IPS-NIHi7 (cell line): ENCODE results near the gene PHF5A.

Source experiments
- DNase-seq: peaks from one replicate; pipeline ENCODE4 v3.0.0; 2012; ENCODE audit warnings: mixed read lengths; ENCODE audit errors: extremely low spot score

PHF5A gene, protein sequence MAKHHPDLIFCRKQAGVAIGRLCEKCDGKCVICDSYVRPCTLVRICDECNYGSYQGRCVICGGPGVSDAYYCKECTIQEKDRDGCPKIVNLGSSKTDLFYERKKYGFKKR

GRCh38 chr22:41468381-41469217 lies at the start of gene PHF5A, which contains the start of gene ACO2:
Gene PHF5A, minus strand, starts transcription at chr22:41468692. Its CDS starts 39 bp downstream, at chr22:41468653.
Gene ACO2, plus strand, starts transcription at chr22:41469117. Its CDS starts 30 bp downstream, at chr22:41469147.
- peak; percentile 97 for DNase-seq

GRCh38 chr22:41518048-41518347 lies 49.5 kb upstream of the PHF5A start:
- DNase-seq, result no peak

DNA sequence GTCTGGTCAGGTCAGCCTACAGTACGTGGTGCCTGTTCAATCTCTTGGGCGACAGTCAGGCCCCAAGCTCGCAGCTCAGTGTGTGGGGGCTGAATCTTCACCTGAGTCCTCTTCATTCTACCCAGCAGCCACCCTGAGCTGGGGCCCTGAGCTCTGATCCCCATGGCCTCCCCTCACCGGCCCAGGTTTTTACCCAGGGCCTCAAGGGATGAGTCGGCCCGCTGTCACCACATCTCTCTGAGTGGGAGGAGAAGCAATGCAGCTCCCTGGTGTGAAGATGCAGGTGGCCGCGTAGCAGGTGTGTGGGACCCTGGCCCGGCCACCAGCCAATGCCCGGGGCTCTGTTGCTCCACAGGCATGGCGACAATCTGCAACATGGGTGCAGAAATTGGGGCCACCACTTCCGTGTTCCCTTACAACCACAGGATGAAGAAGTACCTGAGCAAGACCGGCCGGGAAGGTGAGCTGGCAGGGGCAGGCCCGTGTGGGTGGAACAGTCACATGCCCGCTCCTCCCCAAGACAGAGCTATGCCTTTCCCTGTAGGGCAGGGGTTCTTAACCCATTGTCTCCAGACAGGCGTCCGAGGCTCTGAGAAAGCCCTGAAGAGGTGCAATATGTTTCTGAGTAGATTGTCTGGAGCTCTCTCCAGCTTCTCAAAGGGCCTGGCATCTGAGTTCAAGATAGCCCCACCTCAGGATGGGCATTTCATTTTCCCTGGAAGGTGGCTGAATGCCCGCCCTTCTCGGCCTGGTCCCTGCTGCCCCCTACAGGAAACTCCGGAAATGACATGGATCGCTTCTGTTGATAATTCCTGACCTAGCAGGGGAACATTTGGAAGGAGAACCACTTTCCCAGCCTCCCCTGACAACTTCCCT lies 48.9 kb upstream of the PHF5A start:
- peak; percentile 86 for DNase-seq

DNA sequence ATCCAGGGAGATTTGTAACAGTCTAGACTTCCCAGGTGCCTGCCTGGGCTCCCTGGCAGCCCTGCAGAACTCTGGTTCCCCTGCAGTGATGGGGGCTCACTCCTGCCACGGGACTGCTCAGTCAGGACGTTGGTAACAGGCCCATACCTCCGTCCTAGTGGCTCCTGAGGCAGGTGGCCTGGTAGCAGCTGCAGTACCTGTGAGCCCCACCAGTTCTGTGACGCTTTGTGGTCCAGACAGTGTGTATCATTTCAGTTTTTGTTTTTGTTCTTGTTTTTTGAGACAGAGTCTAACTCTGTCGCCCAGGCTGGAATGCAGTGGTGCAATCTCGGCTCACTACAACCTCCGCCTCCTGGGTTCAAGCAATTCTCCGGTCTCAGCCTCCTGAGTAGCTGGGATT lies 48.0 kb upstream of the PHF5A start:
- no peak for DNase-seq

- DNase-seq, result no peak
Observed at GRCh38 chr22:41513391-41513790, 44.9 kb upstream of the PHF5A start.

DNA sequence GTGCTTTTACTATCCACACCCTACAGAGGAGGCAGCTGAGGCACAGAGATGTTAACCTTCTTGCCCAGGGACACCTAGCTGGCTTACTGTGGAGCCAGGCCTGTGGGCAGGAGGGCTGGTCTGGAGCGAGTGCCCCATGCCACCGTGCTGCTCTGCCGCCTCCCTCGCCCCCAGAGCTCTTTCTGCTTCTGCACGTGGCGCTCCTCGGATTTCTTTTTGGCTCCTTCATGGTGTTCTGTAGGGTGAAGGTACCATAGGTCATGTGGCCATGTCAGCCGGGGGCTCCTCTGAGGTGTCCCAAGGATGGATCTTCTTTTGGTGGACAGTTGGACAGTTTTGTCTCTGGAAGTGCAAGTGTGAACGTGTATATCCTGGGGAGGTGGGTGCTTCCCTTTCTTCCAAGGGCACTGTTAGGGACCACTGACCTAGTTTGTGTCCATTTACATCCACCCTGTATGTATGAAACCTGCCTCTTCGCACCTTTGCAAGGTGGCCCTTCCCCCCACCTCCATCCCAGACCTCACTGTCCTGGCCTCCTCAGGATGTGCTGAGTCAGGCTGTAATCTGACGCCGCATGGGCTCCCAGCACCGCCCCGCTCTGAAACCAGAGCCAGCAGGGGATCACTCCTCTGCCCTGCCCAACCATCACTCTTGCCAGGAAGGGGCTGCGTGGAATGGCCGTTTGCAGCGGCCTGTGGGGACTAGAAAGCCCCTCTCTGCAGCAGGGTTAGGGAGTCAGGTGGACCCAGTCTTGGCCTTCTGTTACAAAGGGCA lies 44.1 kb upstream of the PHF5A start:
- peak; percentile 98 for DNase-seq

DNA sequence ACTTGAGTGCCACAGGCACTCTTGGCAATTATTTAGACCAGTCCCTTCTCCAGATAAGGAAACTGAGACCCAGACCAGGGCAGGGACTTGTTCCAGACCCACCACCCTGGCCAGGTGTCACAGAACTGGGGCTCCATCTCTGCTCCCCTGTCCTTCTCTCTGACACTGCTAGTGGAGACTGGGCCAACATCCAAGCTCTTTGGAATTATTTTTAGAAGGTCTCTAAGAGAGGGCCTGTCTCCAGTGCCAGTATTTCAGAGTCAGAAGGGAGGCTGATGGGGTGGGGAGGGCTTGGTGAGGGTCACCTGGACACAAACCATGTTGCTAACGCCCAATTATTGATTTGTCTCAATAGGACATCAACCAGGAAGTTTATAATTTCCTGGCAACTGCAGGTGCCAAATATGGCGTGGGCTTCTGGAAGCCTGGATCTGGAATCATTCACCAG lies 43.1 kb upstream of the PHF5A start:
- no peak for DNase-seq

DNA sequence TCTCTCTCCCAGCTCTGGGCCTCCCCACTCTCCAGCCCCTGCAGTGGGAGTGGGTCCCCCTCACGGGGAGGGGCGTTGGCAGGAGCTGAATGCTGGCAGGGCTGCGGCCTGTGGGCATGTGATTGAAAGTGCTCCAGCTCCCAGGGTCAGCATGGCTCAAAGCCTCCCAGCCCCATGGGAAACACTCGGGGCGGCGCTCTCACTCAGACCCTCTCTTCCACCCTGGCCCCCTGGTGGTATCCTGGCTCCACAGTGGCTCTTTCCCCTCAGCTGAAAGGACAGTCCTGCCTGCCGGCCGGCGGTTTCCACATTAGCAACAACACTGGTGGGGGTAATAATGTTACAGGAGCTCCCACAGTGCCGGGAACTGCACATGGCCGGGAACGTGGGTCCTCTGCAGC lies 40.3 kb upstream of the PHF5A start:
- no peak for DNase-seq

DNA sequence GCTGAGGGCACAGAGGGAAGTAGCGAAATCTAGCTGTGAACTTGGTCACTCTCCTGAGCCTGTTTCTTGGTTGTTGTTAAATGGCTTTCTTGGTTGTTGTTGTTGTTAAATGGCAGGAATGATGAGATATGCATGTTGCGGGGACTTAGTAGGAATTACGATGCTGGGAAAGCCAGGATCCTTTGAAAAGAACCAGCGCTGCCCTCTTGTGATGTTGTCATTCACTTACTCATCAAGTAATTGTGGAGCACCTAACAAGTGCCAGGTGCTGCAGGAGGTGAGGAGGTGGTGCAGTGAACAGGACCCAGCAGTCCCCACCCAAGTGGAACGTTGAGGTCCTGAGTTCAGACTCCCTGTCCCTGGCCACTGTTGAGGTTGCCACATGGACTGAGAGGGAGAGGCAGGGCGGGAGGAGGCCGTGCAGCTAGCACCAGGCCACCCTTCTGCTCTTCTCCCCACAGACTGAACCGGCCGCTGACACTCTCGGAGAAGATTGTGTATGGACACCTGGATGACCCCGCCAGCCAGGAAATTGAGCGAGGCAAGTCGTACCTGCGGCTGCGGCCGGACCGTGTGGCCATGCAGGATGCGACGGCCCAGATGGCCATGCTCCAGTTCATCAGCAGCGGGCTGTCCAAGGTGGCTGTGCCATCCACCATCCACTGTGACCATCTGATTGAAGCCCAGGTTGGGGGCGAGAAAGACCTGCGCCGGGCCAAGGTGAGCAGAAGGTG lies 39.0 kb upstream of the PHF5A start:
- no peak for DNase-seq

DNA sequence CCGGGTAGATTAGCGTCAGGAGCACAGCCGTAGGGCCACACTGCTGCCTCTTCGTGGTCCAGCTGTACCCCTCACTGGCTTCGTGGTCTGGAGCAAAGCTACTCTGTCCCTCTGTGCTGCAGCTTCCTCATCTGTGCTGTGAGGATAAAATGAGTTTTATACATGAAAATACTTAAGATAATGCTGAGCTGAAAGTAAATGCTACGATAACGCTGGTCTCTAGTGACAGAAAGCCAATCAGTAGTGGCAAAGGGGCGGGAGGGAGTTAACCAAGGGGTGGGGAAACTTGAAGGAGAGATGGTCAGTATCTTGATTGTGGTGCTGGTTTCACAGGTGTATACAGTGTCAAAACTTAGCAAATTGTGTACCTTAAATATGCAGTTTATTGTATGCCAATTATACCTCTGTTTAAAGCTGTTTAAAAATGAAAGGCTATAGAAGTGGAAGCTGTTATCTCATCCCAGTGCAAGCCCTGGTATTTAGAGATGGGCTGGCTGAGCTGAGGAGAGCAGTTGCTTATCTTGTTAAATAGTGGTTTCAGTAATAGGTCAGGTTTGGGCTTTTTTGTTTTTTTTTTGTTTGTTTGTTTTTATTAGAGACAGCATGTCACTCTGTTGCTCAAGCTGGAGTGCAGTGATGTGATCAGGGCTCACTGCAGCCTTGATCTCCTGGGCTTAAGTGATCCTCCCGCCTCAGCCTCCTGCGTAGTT lies 37.2 kb upstream of the PHF5A start:
- DNase-seq, result no peak

DNA sequence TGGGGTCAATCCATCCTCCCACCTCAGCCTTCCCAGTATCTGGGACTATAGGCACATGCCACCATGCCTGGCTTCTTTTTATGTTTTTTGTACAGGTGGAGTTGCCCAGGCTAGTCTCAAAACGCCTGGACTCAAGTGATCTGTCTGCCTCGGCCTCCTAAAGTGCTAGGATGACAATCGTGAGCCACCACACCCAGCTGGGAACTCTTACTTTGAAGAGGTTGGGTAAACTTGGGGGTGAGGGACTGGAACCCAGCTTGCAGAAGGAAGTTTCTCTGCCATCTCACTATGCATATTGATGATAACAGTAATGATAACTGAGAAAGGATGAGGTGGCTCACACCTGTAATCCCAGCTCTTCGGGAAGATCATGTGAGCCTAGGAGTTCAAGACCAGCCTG lies 36.3 kb upstream of the PHF5A start:
- DNase-seq, result no peak

DNA sequence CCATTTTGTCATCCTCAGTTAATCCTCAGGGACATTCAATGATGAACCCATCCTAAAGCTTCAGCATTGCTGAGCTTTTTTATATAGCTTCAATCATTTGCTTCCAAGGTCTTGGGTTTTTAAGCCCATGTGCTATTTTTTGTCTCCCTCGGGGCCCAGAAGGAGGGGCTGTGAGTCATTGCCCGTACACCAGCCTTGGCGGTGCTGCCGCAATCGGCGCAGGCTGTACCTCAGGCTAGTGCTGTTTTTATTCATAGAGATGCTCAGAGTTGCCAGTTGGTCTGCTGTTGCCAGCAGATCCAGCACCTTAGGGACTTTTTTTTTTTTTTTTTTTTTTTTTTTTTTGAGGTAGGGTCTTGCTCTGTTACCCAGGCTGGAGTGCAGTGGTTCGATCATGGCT lies 35.9 kb upstream of the PHF5A start:
- no peak for DNase-seq

- peak; percentile 57 for DNase-seq
Observed at GRCh38 chr22:41501209-41501608, 32.7 kb upstream of the PHF5A start.

DNA sequence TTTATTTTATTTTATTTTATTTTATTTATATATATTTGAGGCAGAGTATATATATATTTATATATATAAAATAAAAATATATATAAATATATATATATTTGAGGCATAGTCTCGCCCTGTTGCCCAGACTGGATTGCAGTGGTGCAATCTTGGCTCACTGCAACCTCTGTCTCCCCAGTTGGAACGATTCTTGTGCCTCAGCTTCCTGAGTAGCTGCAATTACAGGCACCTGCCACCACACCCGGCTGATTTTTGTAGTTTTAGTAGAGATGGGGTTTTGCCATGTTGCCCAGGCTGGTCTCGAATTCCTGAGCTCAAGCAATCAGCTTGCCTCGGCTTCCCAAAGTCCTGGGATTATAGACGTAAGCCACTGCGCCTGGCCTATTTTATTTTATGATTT lies 31.8 kb upstream of the PHF5A start:
- DNase-seq, result no peak

GRCh38 chr22:41499624-41500280 lies 31.3 kb upstream of the PHF5A start:
- DNase-seq, result no peak

DNA sequence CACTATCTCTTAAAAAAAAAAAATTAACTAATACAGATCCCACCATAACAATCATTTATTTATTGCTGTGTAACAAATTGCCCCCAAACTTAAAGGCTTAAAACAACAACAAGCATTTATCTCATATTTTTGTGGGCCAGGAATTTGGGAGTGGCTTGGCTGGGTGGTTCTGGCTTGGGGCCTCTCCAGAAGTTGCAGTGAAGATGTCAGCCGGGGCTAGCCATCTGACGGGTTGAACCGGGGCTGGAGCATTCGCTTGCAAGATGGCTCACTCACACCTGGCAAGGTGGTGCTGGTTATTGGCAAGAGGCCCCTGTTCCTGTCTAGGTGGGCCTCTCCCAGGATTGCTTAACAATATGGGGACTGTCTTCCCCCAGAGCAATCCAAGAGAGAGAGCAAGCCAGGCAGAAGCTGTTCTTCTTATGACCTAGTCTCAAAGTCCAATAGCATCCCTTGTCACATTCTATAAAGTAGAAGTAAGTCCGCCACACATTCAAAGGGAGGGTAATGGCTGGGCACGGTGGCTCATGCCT lies 29.9 kb upstream of the PHF5A start:
- no peak for DNase-seq

DNA sequence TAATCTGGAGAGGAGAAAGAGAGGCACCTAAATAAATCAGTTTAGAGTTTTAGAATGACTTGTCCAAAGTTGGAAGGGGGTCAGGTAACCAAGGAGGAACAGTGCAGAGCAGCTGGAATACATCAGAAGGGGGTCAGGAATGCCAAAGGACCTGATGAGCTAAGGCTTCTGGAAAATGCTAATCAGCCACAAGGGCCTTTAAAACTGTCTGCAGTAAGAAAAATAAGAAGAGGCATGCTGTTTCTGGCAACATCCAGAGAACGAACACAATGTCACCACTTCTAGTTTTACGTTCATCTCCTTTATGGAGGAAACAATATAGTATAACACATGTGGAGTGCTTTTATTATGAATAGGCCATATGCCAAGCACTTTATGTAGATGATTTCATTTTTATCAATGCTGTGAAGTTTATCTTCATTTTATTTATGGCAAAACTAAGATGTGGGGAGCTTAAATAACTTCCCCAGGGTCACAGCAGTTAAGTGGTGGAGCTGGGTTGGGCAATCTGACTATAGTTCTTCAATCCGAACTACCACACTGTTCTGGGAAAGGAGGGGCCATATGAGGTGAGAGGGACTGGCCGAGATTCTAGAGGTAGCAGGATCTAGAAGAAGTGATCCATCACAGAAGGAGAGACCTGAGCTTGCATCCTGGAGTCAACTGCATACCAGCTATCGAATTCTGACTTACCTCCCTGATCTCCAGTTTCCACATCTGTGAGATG lies 23.0 kb upstream of the PHF5A start:
- DNase-seq, result no peak

- DNase-seq, result no peak
Observed at GRCh38 chr22:41488596-41489385, 20.3 kb upstream of the PHF5A start.
